ENCODE measurements around the gene GPRIN2.

The GPRIN2 gene

DNA sequence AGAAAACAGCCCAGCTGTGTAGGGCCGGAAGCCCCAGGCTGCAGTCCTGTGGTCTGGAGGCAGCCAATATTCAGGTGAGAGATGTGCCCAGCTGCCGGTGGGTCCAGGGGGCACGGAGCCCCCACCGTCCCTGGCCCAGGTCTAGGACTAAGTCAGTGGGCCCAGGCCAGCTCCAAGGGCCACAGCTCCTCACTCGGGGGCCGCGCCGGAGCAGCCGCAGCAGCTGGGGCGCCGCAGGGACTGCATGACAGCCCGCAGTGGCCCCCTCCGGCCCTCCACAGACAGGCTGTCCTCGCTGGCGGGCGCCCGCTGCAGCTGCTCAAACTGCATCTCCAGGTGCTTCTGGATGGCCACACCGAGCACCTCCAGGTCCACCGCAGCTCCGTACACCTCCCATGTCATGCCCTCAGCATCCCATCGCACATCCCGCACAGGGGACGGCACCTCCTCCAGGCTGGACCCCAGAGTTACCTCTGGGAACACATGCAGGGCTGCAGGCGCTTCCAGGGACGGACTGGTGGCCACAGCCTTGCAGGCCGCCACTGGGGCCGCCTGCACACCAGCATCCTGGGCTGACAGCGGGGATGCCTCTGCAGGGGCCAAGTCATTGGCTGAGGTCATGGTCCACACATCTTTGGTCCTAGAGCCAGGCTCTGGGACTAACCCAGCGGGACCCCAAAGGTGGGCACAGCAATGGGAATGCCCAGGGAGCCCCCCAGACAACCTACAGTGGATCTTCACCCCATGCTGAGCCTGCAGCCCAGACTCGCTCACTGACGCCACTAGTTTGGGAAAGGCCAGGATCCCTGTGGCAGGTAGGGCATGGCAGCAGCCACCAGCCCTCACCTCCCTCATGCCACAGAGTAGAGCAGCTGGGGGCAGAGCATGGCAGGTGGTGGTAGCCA, 7.0 kb downstream of the GPRIN2 start:
- no peak for DNase-seq (ENCODE audit: low read depth in 1 of 2, low spot score in 1 of 2)

DNA sequence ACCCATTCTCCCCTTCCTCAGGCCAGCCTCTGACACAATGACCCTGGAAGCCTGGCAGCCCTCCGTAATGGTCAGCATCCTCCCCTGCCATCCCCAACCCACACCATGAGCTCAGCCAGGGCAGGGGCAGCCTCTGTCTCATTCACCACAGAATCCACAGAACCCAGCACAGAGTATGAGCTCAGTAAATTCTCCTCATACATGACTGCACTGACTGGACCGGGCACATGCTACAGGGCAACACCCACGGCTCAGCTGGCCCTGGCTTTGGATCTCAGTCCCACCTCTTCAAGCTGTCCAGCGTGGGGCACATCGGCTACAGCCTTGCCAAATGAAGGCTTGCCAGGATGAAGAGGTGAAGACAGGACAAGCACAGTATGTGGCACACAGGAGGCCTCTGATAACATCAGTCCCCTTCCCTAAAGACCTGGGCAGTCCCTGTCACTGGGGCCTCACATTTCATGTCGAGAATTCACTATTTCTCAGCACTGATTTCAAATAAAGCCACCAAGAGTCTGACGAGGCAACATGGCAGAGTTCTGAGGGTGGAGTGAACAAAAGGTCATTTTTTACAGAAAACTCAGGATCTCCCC, 7.9 kb downstream of the GPRIN2 start:
- DNase-seq (ENCODE audit: low read depth in 1 of 2, low spot score in 1 of 2) = no peak

DNA sequence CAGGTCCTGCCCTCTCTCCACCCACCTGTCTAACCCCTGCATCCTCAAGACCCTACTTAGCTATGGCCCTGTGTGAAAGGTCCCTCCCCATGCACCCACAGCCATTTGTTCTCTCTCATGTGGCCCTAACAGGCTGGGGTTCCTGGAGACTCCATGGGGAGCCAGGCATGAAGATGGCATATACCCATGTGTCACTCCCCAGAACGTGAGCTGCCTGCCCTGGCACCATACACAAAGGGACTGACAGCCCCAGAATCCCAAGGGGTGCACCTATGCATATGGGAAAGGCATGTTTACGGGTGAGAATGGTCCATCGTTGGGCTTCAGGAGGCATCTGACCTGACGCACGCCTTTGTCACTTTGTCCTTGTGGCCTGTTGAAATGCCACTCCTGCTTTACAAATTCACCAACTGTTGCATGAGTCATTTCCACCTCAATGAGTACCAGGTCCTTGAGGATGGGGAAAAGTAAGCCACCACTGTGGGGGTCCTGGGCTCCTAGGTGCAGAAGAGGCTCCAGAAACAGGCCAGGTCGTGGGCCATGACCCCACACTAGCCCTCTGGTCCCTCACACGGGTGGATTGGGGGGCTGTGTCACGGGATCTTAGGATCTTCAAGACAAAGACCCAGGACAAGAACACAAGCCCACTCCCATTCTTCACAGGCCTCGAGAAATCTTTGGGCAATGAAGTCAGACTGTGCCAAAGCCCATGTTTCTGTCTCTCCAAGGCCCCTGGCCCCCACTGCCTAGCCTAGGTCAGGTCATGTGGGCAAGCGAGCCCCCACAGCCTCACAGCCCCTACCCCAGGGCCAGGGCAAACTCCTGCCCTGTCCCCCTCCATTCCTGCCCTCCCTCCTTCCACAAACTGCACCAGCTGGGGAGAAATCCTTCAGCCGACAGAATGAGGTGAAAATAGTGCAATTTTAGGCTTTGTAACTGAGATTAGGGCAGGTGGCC, 8.6 kb downstream of the GPRIN2 start:
- no peak for DNase-seq (ENCODE audit: low read depth in 1 of 2, low spot score in 1 of 2)

DNA sequence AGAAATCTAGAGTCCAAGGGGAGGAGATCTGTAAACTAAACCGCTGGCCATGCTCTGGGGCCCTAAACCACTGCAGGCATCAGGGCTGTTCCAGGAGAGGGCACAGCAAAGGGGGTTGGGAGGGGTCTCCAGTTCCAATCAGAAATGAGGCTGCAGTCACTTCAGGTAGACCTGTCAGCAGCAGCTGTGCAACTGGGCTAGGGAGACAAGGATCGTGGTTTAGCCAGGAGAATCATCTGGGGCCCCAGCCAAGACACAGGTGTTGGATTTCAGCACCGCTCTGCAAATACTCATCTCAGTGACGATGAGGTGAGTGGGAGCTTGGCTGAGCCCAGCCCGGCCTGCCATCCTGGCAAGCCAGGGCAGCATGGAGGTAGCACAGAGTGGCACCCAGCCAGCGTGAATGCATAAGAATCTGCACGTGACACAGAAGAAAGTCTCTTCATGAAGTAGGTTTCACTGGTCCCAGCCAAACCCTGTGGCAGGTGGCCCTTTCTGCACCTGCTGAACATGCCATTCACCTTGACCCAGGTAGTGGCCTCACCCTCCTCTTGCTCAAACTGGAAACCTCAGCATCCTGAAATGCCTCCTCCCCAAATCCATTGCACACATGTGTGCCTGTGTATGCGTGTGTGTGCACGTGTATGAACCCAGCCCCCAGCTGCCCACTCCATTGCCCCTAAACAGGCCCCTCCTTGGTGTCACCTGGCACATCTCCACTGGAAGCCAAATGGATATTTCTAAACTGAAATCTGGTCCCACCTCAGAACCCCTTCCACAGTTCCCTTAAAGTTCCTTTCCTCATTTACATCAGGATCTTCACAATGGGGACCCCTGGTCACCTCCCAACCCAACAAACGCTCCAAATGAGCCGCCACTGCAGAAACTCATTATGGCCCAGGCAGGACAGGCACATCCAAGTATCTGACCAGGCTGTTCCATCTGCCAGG, 9.6 kb downstream of the GPRIN2 start:
- no peak for DNase-seq (ENCODE audit: low read depth in 1 of 2, low spot score in 1 of 2)

DNA sequence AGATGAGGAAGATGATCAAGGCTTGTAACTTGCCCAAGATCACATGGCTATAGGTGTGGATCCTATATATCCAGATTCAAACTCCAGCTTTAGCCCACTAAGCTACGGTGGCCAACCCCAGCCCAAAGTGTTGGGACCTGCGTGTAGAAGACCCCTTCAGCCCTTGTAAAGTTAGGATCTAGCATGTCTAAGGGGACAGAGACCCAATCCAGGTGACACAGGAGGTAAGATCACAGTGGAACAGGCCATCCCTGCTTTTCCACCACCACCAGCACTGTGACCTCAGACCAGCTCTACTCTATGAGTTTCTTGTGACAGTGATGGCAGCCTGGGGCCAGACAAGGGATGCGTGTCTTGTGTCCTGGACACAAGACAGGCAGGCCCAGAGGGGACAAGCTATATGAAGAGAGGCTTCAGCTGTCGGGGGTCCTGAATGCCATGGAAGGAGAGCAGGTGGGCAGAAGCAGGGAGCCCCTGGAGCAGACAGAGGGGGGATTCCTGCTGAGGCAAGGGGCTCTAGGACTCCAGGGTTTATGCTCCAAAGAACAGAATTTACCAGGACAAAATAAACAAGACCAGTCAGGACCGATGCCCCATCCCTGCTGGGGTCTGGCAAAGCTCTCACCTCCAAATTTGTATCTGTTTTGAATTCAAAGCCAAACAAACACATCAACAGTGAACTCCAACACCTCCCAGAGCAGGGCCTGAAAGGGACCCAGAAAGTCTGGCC, 10.4 kb downstream of the GPRIN2 start:
- no peak for DNase-seq (ENCODE audit: low read depth in 1 of 2, low spot score in 1 of 2)

DNA sequence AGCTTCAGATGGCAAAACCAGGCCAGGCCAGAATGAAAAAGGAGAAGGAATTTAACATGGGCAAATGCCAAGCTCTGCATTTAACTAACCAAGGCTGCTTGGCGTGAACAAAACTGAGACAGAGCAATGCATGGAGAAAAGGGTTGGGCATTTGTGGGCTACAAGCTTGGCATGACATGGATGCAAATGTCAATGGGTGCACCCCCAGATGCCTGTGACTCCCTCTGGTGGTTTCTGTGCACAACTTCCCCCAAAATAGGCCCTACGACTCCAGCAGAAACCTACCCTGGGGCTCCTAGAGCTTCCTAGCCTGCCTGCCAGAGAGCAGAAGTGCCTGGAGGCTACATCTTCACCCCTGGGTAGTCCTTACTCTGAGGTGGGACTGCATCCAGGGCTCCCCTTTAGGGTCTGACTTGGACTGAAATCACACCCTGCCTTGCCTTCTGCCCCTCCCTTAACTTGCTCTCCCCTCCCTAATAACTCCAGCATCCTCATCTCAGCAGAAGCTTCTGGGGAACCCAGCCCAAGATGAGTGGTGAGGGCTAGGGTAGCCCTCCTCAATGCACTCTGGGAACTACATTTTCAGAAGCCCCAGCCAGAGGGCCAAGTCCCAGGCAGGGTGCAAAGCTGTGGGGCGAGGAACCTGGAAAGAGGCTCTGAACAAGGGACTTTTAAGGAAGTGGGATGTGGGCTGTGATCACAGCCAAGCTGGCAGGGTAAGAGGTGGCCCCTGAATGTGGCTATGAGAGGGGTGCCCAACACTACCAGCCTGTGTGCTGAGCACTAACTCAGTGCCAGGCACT, 11.3 kb downstream of the GPRIN2 start:
- DNase-seq (ENCODE audit: low read depth in 1 of 2, low spot score in 1 of 2) = no peak

DNA sequence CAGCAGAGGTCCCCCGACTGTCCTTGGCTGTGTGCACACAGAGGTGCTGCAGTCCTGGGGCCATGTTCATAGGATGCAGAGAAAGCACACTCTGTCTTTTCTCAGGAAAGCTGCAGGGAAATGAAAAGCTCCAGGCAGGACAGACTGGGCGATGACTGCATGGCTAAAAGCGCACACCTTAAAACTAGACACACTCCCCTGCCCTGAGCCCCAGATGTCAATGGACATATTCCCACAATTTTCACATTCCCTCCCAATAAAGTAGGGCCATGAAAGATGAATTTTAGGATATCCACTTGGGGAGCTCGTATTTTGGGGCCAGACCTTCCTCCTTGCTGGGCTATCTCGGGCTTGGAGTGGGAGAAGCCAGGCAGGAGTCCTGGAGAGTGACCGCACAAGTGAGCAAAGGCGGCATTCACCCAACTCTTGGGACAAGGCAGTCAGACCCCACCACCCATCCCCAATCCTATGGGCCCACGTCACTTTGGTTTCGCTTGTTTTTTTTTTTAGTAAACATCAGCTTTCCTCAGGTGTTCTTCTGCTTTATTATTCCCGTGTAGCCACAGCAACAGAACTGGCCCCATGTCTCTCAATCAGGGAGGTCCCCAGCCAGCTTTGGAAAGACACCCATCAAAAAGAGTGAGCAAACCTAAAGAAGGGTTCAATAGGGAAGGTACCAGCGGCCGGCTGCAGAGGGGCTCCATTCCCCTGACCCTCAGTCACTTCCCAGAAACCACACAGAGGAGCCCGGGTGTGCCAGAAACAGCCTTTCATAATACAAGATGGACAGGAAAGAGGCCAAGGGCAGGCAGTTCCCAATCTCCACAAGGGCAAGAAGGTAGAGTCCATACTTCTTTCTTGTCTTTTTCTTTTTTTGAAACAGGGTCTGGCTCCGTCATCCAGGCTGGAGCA, 12.7 kb downstream of the GPRIN2 start:
- DNase-seq (ENCODE audit: low read depth in 1 of 2, low spot score in 1 of 2) = no peak

DNA sequence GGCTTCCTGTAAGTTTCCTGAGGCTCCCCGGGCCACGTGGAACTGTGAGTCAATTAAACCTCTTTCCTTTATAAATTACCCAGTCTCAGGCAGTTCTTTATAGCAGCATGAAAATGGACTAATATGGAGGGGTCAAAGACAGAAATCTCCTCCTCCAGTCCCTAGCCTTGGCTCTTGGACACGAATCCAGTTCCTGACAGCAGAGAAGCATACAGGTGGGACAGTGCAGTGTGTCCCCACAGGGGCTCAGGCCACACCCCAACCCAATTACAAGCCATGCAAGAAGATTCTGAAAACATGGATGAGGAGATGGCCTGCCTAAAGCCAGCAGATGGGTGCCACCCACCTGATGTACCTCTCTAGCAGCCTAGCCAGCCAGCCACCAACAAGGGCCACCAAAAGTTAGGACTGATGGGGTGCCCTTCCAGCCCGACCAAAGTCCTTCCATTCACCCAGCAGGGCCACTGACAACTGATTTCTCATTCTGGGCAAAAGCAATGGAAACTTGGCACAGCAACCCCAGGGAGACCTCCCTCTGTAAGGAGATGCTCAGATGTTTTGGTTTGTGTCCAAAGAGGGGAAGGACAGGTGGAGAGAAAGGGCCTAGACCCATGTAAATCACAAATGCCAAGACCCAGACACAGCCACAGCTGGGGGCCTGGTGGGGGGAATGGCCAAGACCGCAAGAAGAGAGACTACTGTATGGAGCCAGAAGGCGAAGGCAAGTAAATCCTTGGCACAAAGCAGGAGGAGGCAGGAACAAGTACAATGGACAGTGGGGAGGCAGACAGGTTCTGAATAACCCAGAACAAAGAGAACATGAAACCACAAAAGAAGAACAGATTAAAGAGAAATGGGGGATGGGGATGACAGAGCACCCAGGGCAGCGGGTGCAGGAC, 13.6 kb downstream of the GPRIN2 start:
- DNase-seq (ENCODE audit: low read depth in 1 of 2, low spot score in 1 of 2) = no peak

DNA sequence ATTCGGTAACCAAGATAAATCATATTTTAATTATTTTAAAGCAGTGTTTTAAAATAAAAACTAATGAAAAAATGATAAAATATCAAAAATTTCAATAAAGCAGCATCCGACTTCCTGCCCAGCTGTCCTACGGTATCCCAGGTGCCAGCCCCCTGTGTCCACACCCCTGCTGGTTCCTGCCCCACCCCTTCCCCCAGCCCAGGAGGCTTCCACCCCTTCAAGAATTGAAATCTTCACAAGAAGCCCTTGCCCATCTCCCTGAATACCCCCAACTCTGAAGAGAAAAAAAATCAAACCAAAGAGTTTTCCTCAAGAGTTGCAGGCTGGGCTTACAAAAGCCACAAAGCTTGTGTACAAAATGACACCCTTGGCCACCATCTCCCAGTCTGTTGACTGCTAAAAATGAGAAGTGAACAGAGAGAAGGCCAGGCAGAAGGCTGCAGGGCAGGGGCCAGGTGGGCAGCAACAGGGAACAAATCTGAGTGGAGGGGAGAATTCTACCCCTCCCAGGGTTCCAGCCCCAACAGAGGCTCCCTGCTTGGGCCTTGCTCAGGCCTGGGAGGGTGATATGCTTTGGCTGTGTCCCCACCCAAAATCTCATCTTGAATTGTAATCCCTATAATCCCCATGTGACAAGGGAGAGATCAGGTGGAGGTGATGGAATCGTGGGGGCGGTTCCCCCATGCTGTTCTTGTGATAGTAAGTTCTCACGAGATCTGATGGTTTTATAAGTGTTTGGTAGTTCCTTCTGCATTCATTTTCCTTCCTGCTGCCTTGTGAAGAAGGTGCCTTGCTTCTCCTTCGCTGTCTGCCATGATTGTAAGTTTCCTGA, 14.5 kb downstream of the GPRIN2 start:
- no peak for DNase-seq (ENCODE audit: low read depth in 1 of 2, low spot score in 1 of 2)

GRCh38 chr10:46541017-46541661, 15.3 kb downstream of the GPRIN2 start:
- no peak for DNase-seq (ENCODE audit: low read depth in 1 of 2, low spot score in 1 of 2)

- DNase-seq (ENCODE audit: low read depth in 1 of 2, low spot score in 1 of 2) = no peak
Observed at GRCh38 chr10:46540412-46541016, 15.9 kb downstream of the GPRIN2 start.

- DNase-seq (ENCODE audit: low read depth in 1 of 2, low spot score in 1 of 2) = no peak
Observed at GRCh38 chr10:46539596-46540411, 16.7 kb downstream of the GPRIN2 start.

- DNase-seq (ENCODE audit: low read depth in 1 of 2, low spot score in 1 of 2) = no peak
Observed at GRCh38 chr10:46538717-46539426, 17.6 kb downstream of the GPRIN2 start.

- no peak for DNase-seq (ENCODE audit: low read depth in 1 of 2, low spot score in 1 of 2)
Observed at GRCh38 chr10:46538155-46538554, 18.3 kb downstream of the GPRIN2 start.

All from activated CD4-positive, alpha-beta T cell treated with anti-CD3 and anti-CD28 coated beads, Interleukin-2, amount 50 U/mL, for 24 hours (primary cell).